Trophoblast cell (in vitro differentiated cells and primary cell): Measurements from ENCODE around the gene CCDC183.

Experiments used
- DNase-seq, 2 donors: peaks; one replicate each; pipeline ENCODE4 v3.0.0-alpha.2; 2016
- H2AFZ ChIP-seq: 2 replicates; pipeline ENCODE4 v1.6.1; 2013; ENCODE audit warnings: low read length, moderate library complexity, mild to moderate bottlenecking; ENCODE audit not compliant: insufficient read depth, poor library complexity
- H2AK5ac ChIP-seq: 2 replicates; pipeline ENCODE4 v1.6.1; 2013; ENCODE audit warnings: mild to moderate bottlenecking, low read length
- H2BK120ac ChIP-seq: 2 replicates; pipeline ENCODE4 v1.6.1; 2013; ENCODE audit warnings: low read length, mild to moderate bottlenecking, moderate library complexity; ENCODE audit not compliant: insufficient read depth, poor library complexity
- H2BK12ac ChIP-seq: 2 replicates; pipeline ENCODE4 v1.6.1; 2013; ENCODE audit warnings: mild to moderate bottlenecking, low read length, moderate library complexity
- H2BK5ac ChIP-seq: 2 replicates; pipeline ENCODE4 v1.6.1; 2013; ENCODE audit warnings: low read length, low read depth, moderate library complexity, mild to moderate bottlenecking; ENCODE audit not compliant: poor library complexity
- H3K14ac ChIP-seq: 2 replicates; pipeline ENCODE4 v1.6.1; 2013; ENCODE audit warnings: mild to moderate bottlenecking, low read length
- H3K18ac ChIP-seq: 2 replicates; pipeline ENCODE4 v1.6.1; 2013; ENCODE audit warnings: mild to moderate bottlenecking, low read length
- H3K23ac ChIP-seq: 2 replicates; pipeline ENCODE4 v1.6.1; 2013; ENCODE audit warnings: low read length
- H3K27ac ChIP-seq: 2 replicates; pipeline ENCODE4 v1.5.1; 2013; ENCODE audit warnings: low read depth, mild to moderate bottlenecking, inconsistent platforms, low read length, moderate library complexity
- H3K27me3 ChIP-seq: 2 replicates; pipeline ENCODE4 v1.6.1; 2013; ENCODE audit warnings: inconsistent platforms, mild to moderate bottlenecking, low read length, moderate library complexity; ENCODE audit not compliant: insufficient read depth
- H3K36me3 ChIP-seq, 2 experiments: 1 replicate in 1 of 2; 2 replicates in 1 of 2; pipeline ENCODE4 v1.6.1; 2013; ENCODE audit warnings: low read length in 2 of 2, mild to moderate bottlenecking in 2 of 2, moderate library complexity in 1 of 2; ENCODE audit not compliant: insufficient read depth in 2 of 2, control insufficient read depth in 1 of 2
- H3K4ac ChIP-seq: 2 replicates; pipeline ENCODE4 v1.6.1; 2013; ENCODE audit warnings: low read depth, mild to moderate bottlenecking, low read length, moderate library complexity
- H3K4me1 ChIP-seq, 2 experiments: 1 replicate in 1 of 2; 2 replicates in 1 of 2; pipeline ENCODE4 v1.6.1; 2013; ENCODE audit warnings: low read length in 2 of 2, mild to moderate bottlenecking in 2 of 2, moderate library complexity in 1 of 2; ENCODE audit not compliant: insufficient read depth in 2 of 2, control insufficient read depth in 1 of 2
- H3K4me2 ChIP-seq: 2 replicates; pipeline ENCODE4 v1.6.1; 2013; ENCODE audit warnings: inconsistent platforms, mild to moderate bottlenecking, low read length, moderate library complexity
- H3K4me3 ChIP-seq: 2 replicates; pipeline ENCODE4 v1.5.1; 2013; ENCODE audit warnings: mild to moderate bottlenecking, low read depth, low read length, inconsistent platforms
- H3K79me1 ChIP-seq: one replicate; pipeline ENCODE4 v1.6.1; 2013; ENCODE audit warnings: low read length
- H3K79me2 ChIP-seq: 2 replicates; pipeline ENCODE4 v1.6.1; 2013; ENCODE audit warnings: low read length, mild to moderate bottlenecking; ENCODE audit not compliant: control insufficient read depth, insufficient read depth, poor library complexity
- H3K9ac ChIP-seq: 2 replicates; pipeline ENCODE4 v1.6.1; 2013; ENCODE audit warnings: mild to moderate bottlenecking, low read length
- H3K9me3 ChIP-seq: 2 replicates; pipeline ENCODE4 v1.6.1; 2013; ENCODE audit warnings: low read depth, mild to moderate bottlenecking, control low read depth, inconsistent platforms, low read length; ENCODE audit not compliant: insufficient read depth
- H4K12ac ChIP-seq: 2 replicates; pipeline ENCODE4 v1.6.1; 2013; ENCODE audit warnings: low read depth, mild to moderate bottlenecking, low read length, moderate library complexity
- H4K8ac ChIP-seq: 2 replicates; pipeline ENCODE4 v1.6.1; 2013; ENCODE audit warnings: low read depth, mild to moderate bottlenecking, low read length, moderate library complexity
- H4K91ac ChIP-seq: one replicate; pipeline ENCODE4 v1.6.1; 2013; ENCODE audit warnings: low read depth, mild to moderate bottlenecking, low read length, moderate library complexity
- WGBS: extraction: QIAGEN DNeasy Blood & Tissue Kit; methylation state at CpG from one replicate; pipeline ENCODE4 v1.1.7; 2013; ENCODE audit warnings: missing lambda C conversion rate; ENCODE audit not compliant: insufficient read length, insufficient coverage; ENCODE audit errors: extremely low coverage; 5-methylcytosine and 5-hydroxymethylcytosine counted together

Gene CCDC183

GRCh38 chr9:136808806-136809158 lies 12.6 kb downstream of the CCDC183 start:
- Histone ChIP-seq H4K12ac (no peak overlapping the region), H3K79me2 (peaks cover 17% of the 10 kb centered on the region), H3K27ac (no peak overlapping the region), H2AK5ac (no peak overlapping the region), H2BK12ac (no peak overlapping the region), H2BK5ac (peak overlapping the region; percentile 17), H3K36me3 (peaks cover 21 to 26% of the 10 kb centered on the region in 2 experiments), H3K79me1 (peaks cover 17% of the 10 kb centered on the region), H3K9me3 (no peaks in the 10 kb centered on the region), H4K91ac (peak overlapping the region; percentile 88), H3K4ac (peak overlapping the region; percentile 84), H3K4me3 (peak overlapping the region; percentile 90), H3K18ac (no peak overlapping the region), H2AFZ (no peak overlapping the region), H3K27me3 (no peaks in the 10 kb centered on the region), H3K9ac (peak overlapping the region; percentile 88), H3K23ac (no peak overlapping the region), H3K4me2 (peak overlapping the region; percentile 87), H3K4me1 (peaks cover 9 to 17% of the 10 kb centered on the region in 2 experiments), H4K8ac (no peak overlapping the region), H2BK120ac (no peak overlapping the region), H3K14ac (no peak overlapping the region)
- peak in 1 of 2 donors; percentile 61 for DNase-seq
- WGBS: no CpG with 5 or more reads among the region's 14 CpGs

DNA sequence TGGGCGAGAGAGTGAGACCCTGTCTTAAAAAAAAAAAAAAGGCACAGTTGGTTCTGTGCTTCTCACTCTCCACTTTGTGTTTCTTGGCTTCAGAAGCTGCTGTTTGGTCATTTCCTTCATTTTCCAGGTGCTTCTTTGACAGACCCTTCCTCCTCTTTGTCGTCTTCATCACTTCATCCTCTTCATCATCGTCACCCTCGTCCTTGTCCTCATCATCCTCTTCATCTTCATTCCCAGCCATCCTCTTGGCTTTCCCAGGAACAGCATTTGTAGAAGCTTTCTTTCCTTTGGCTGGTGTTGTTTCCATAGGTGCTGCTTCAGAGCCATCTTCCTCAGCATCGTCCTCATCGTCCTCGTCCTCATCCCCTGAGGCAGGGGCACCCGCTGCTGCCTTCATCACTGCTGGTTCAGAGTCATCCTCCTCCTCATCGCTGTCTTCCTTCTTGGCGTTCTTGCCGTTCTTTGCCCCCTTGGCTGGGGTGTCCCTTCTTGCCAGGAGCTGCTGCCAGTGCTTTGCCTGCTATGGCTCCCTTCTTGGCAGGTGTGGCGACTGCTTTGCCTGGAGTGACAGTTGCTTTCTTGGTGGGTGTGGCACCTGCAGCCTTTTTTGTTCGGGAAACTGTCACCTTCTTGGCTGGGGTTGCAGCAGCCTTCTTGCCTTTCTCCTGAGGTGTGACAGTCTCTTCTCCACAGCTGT lies 18.7 kb downstream of the CCDC183 start:
- H2BK12ac ChIP-seq: no peak overlapping the region
- no peaks in the 10 kb centered on the region for H3K27me3 ChIP-seq
- H3K36me3 ChIP-seq: peaks cover 25 to 30% of the 10 kb centered on the region in 2 experiments
- peaks cover 0 to 2% of the 10 kb centered on the region in 2 experiments for H3K4me1 ChIP-seq
- no peak overlapping the region for H3K18ac ChIP-seq
- no peak overlapping the region for H3K14ac ChIP-seq
- no peak overlapping the region for H2AFZ ChIP-seq
- H4K91ac ChIP-seq: no peak overlapping the region
- no peaks in the 10 kb centered on the region for H3K79me1 ChIP-seq
- no peak for DNase-seq
- no peak overlapping the region for H3K4me3 ChIP-seq
- no peaks in the 10 kb centered on the region for H3K9me3 ChIP-seq
- WGBS: 100% methylated on average over 3 of the region's 13 CpGs
- H3K4me2 ChIP-seq: no peak overlapping the region
- H3K4ac ChIP-seq: peak overlapping the region; percentile 1
- no peak overlapping the region for H2BK120ac ChIP-seq
- H4K8ac ChIP-seq: no peak overlapping the region
- no peak overlapping the region for H2AK5ac ChIP-seq
- no peak overlapping the region for H4K12ac ChIP-seq
- peaks cover 1% of the 10 kb centered on the region for H3K79me2 ChIP-seq
- no peak overlapping the region for H3K23ac ChIP-seq
- H2BK5ac ChIP-seq: no peak overlapping the region
- H3K9ac ChIP-seq: no peak overlapping the region
- H3K27ac ChIP-seq: no peak overlapping the region

GRCh38 chr9:136815422-136815782 lies 19.3 kb downstream of the CCDC183 start:
- WGBS: no CpG with 5 or more reads among the region's 1 CpG
- no peak overlapping the region for H2BK12ac ChIP-seq
- no peak overlapping the region for H2AK5ac ChIP-seq
- H3K4ac ChIP-seq: peak overlapping the region; percentile 1
- H3K4me3 ChIP-seq: no peak overlapping the region
- no peak overlapping the region for H3K9ac ChIP-seq
- no peaks in the 10 kb centered on the region for H3K4me1 ChIP-seq
- no peaks in the 10 kb centered on the region for H3K9me3 ChIP-seq
- H2BK5ac ChIP-seq: no peak overlapping the region
- H3K27ac ChIP-seq: no peak overlapping the region
- no peak overlapping the region for H3K4me2 ChIP-seq
- H2BK120ac ChIP-seq: no peak overlapping the region
- H4K12ac ChIP-seq: no peak overlapping the region
- H3K18ac ChIP-seq: no peak overlapping the region
- no peak for DNase-seq
- no peak overlapping the region for H3K14ac ChIP-seq
- no peaks in the 10 kb centered on the region for H3K79me2 ChIP-seq
- H3K36me3 ChIP-seq: peaks cover 23 to 28% of the 10 kb centered on the region in 2 experiments
- no peak overlapping the region for H4K8ac ChIP-seq
- H3K23ac ChIP-seq: no peak overlapping the region
- H3K79me1 ChIP-seq: no peaks in the 10 kb centered on the region
- H4K91ac ChIP-seq: no peak overlapping the region
- no peak overlapping the region for H2AFZ ChIP-seq
- no peaks in the 10 kb centered on the region for H3K27me3 ChIP-seq

DNA sequence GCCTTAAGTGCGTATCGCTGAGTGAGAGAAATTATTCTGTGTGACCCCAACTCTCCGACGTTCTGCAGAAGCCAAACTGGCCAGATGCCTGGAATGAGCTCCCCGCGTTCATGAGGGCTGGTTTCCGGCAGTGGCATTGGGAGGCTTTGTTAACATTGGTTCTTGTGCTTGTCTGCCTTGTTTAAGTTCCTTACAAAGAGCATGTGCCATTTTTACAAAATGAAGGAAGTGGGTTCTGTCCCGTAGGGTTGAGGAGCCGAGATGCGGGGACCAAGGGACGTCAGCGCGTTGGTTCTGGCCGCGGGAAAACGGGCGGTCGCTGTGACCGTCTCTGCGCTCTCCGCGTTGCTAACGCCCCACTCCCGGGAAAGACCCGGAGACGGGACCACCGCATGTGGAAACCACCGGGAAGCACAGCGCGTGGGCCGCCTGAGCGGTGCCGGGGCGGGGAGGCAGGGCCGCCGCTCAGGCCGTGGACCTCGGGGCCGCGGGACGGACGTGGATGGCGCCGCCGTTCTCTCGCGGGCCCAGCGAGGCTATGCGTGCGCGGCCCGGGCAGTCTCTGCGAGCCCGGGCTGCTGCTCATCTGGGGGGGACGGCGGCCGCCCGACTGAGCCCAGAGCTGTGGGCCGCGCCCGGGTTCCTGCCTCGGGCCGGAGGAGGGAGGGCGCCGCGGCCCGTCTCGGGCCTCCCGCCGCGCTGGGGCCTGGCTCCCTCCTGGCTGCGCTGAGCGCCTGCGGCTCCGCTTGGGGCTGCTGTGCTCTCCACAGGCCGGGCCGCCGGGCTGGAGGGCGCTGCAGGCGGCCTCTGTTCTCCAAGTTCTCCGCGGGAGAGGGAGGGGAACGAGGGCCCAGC lies 25.1 kb downstream of the CCDC183 start:
- H2AFZ ChIP-seq: peak overlapping the region; percentile 45
- H4K91ac ChIP-seq: peak overlapping the region; percentile 78
- peak overlapping the region; percentile 24 for H3K14ac ChIP-seq
- H2BK12ac ChIP-seq: no peak overlapping the region
- no peak overlapping the region for H2BK5ac ChIP-seq
- no peaks in the 10 kb centered on the region for H3K27me3 ChIP-seq
- no peak overlapping the region for H3K23ac ChIP-seq
- no peaks in the 10 kb centered on the region for H3K9me3 ChIP-seq
- peak overlapping the region; percentile 48 for H2BK120ac ChIP-seq
- H2AK5ac ChIP-seq: peak overlapping the region; percentile 29
- peak overlapping the region; percentile 60 for H3K4me3 ChIP-seq
- peak overlapping the region; percentile 70 for H3K4me2 ChIP-seq
- peak overlapping the region; percentile 92 for H3K18ac ChIP-seq
- peaks cover 7% of the 10 kb centered on the region for H3K79me2 ChIP-seq
- H4K8ac ChIP-seq: peak overlapping the region; percentile 81
- no peak overlapping the region for H3K9ac ChIP-seq
- H3K27ac ChIP-seq: peak overlapping the region; percentile 19
- peaks cover 33 to 35% of the 10 kb centered on the region in 2 experiments for H3K36me3 ChIP-seq
- WGBS: no CpG with 5 or more reads among the region's 83 CpGs
- H3K79me1 ChIP-seq: peaks cover 3% of the 10 kb centered on the region
- H3K4me1 ChIP-seq: peaks cover 10 to 13% of the 10 kb centered on the region in 2 experiments
- peak overlapping the region; percentile 34 for H3K4ac ChIP-seq
- no peak for DNase-seq
- peak overlapping the region; percentile 80 for H4K12ac ChIP-seq
